Activated CD4-positive, alpha-beta T cell treated with anti-CD3 and anti-CD28 coated beads, Interleukin-2, Interleukin-4, amounts not matched to agents 100 ng/mL and 50 ng/mL, durations not matched to agents 16 hours and 8 hours (primary cell): ENCODE data around the gene MAPKAPK2.

Experiments used
- DNase-seq: peaks from one replicate; pipeline ENCODE4 v3.0.0-alpha.2; 2020; ENCODE audit warnings: low spot score

The MAPKAPK2 gene

GRCh38 chr1:206660136-206660535, 24.6 kb upstream of the MAPKAPK2 start:
- DNase-seq = no peak

- no peak for DNase-seq
Measured at GRCh38 chr1:206661161-206661820, 23.4 kb upstream of the MAPKAPK2 start.

- peak; percentile 36 for DNase-seq
Measured at GRCh38 chr1:206662396-206663092, 22.2 kb upstream of the MAPKAPK2 start.

GRCh38 chr1:206663362-206663761, 21.3 kb upstream of the MAPKAPK2 start:
- DNase-seq = no peak

- peak; percentile 77 for DNase-seq
Measured at GRCh38 chr1:206663832-206664652, 20.7 kb upstream of the MAPKAPK2 start.

- DNase-seq = no peak
Measured at GRCh38 chr1:206664740-206665139, 20.0 kb upstream of the MAPKAPK2 start.

GRCh38 chr1:206666031-206666561, 18.6 kb upstream of the MAPKAPK2 start:
- DNase-seq = no peak

GRCh38 chr1:206666954-206667665, 17.6 kb upstream of the MAPKAPK2 start:
- DNase-seq = no peak

GRCh38 chr1:206668351-206668750, 16.4 kb upstream of the MAPKAPK2 start:
- DNase-seq = no peak

- no peak for DNase-seq
Measured at GRCh38 chr1:206668874-206669410, 15.8 kb upstream of the MAPKAPK2 start.

GRCh38 chr1:206672011-206672688, 12.6 kb upstream of the MAPKAPK2 start:
- no peak for DNase-seq

- DNase-seq = no peak
Measured at GRCh38 chr1:206672844-206673758, 11.6 kb upstream of the MAPKAPK2 start.

- DNase-seq = no peak
Measured at GRCh38 chr1:206674236-206674635, 10.5 kb upstream of the MAPKAPK2 start.

- DNase-seq = no peak
Measured at GRCh38 chr1:206674745-206675175, 9.9 kb upstream of the MAPKAPK2 start.

GRCh38 chr1:206676499-206676898, 8.2 kb upstream of the MAPKAPK2 start:
- no peak for DNase-seq

- no peak for DNase-seq
Measured at GRCh38 chr1:206678490-206678889, 6.2 kb upstream of the MAPKAPK2 start.

GRCh38 chr1:206679738-206680211, 4.9 kb upstream of the MAPKAPK2 start:
- no peak for DNase-seq

- DNase-seq = no peak
Measured at GRCh38 chr1:206680279-206680678, 4.4 kb upstream of the MAPKAPK2 start.

- no peak for DNase-seq
Measured at GRCh38 chr1:206681359-206681758, 3.3 kb upstream of the MAPKAPK2 start.

- DNase-seq = no peak
Measured at GRCh38 chr1:206682111-206682510, 2.6 kb upstream of the MAPKAPK2 start.
